Fibroblast of lung (primary cell): ENCODE measurements around the gene IL31RA. TPM values are rescaled to one million over a fixed set of nuclear protein-coding genes. Genes with fewer than 3 reads are reported as not detected.

Experiments
- DNase-seq, 2 donors: peaks; one replicate each; pipeline versions ENCODE4 v3.0.0 to v3.0.0-alpha.2; 2010; ENCODE audit warnings: low read depth in 2 of 2
- H2AFZ ChIP-seq: 2 replicates; pipeline ENCODE4 v1.5.1; 2012; ENCODE audit warnings: low read length, control low read depth, inconsistent platforms
- H3K27ac ChIP-seq: 2 replicates; pipeline ENCODE4 v1.5.1; 2011; ENCODE audit warnings: low read length, control low read depth; ENCODE audit not compliant: insufficient read depth
- H3K27me3 ChIP-seq: 2 replicates; pipeline ENCODE4 v1.5.1; 2011; ENCODE audit warnings: mild to moderate bottlenecking, low read length; ENCODE audit not compliant: control insufficient read depth, insufficient read depth
- H3K36me3 ChIP-seq: 2 replicates; pipeline ENCODE4 v1.5.1; 2011; ENCODE audit warnings: low read length; ENCODE audit not compliant: control insufficient read depth, insufficient read depth
- H3K4me1 ChIP-seq: 2 replicates; pipeline ENCODE4 v1.5.1; 2011; ENCODE audit warnings: low read length; ENCODE audit not compliant: control insufficient read depth, insufficient read depth; ENCODE audit errors: extremely low read depth
- H3K4me2 ChIP-seq: 2 replicates; pipeline ENCODE4 v1.5.1; 2011; ENCODE audit warnings: low read length, control low read depth; ENCODE audit not compliant: insufficient read depth; ENCODE audit errors: extremely low read depth
- H3K4me3 ChIP-seq, 4 experiments: fragments of 200-600 bp in 1 of 4; sonication (generic) in 1 of 4; replicated peaks in 1 of 4; 2 replicates each; pipeline ENCODE4 v1.5.1; 2011 to 2016; ENCODE audit warnings: low read length in 4 of 4, low read depth in 3 of 4, mild to moderate bottlenecking in 3 of 4, control low read depth in 2 of 4, inconsistent platforms in 1 of 4, mixed read lengths in 1 of 4; ENCODE audit not compliant: insufficient read depth in 1 of 4; ENCODE audit errors: control extremely low read depth in 1 of 4
- H3K79me2 ChIP-seq: 2 replicates; pipeline ENCODE4 v1.5.1; 2012; ENCODE audit warnings: mild to moderate bottlenecking, low read length, inconsistent platforms; ENCODE audit not compliant: control insufficient read depth, insufficient read depth
- H3K9ac ChIP-seq: 2 replicates; pipeline ENCODE4 v1.5.1; 2011; ENCODE audit warnings: mild to moderate bottlenecking, low read length, control low read depth; ENCODE audit not compliant: insufficient read depth
- H3K9me3 ChIP-seq: 2 replicates; pipeline ENCODE4 v1.5.1; 2012; ENCODE audit warnings: low read depth, low read length; ENCODE audit not compliant: control insufficient read depth, insufficient read depth
- H4K20me1 ChIP-seq: 2 replicates; pipeline ENCODE4 v1.5.1; 2011; ENCODE audit warnings: low read length; ENCODE audit not compliant: control insufficient read depth, insufficient read depth; ENCODE audit errors: extremely low read depth
- CTCF ChIP-seq, 2 donors: IDR thresholded peaks in 1 of 2; conservative IDR thresholded peaks in 1 of 2; 1 replicate in 1 of 2; 2 replicates in 1 of 2; pipeline ENCODE4 v1.5.1; 2011 to 2012; ENCODE audit warnings: low read length in 2 of 2, control low read depth in 1 of 2, inconsistent platforms in 1 of 2, low read depth in 1 of 2, mild to moderate bottlenecking in 1 of 2
- EZH2 ChIP-seq: IDR thresholded peaks from 2 replicates; pipeline ENCODE4 v1.5.1; 2012; ENCODE audit warnings: low read length, control low read depth, mild to moderate bottlenecking; ENCODE audit errors: missing control alignments
- polyA plus RNA-seq, 2 donors: library from polyadenylated mRNA; depleted of rRNA in 1 of 2; stranded (reverse) in 1 of 2; unstranded in 1 of 2; fragments of >200 nt; gene quantifications; 2 replicates each; pipeline ENCODE4 v1.2.1, GENCODE V29; 2011 to 2012; ENCODE audit warnings: missing spikeins in 1 of 2
- total RNA-seq: library from RNA; depleted of rRNA; stranded (reverse); fragments of >200 nt; gene quantifications from 2 replicates; pipeline ENCODE4 v1.2.1, GENCODE V29; 2014

IL31RA gene
- total and polyA plus RNA-seq, 2 donors (not counting 1 experiment from before 2014, with no cell fraction given) = 0.28 to 2.6 TPM

GRCh38 chr5:55860288-55860687 lies 9.1 kb downstream of the IL31RA start:
- H3K4me2 ChIP-seq = no peak overlapping the region
- TF ChIP-seq CTCF (conservative IDR thresholded peaks at IDR 0.05 in 1 of 2, IDR thresholded peaks at IDR 0.05 in 1 of 2; ENCODE audit: low read depth in 1 of 2, low read length in 2 of 2) (no peak), EZH2 (no peak)
- no peaks in the 10 kb centered on the region for H3K27me3 ChIP-seq
- no peaks in the 10 kb centered on the region for H3K36me3 ChIP-seq
- H3K9ac ChIP-seq = no peak overlapping the region
- no peaks in the 10 kb centered on the region for H4K20me1 ChIP-seq
- H3K9me3 ChIP-seq = no peaks in the 10 kb centered on the region
- H3K4me3 ChIP-seq = no peak overlapping the region
- H3K4me1 ChIP-seq = no peaks in the 10 kb centered on the region
- no peak overlapping the region for H2AFZ ChIP-seq
- H3K27ac ChIP-seq = no peak overlapping the region
- no peaks in the 10 kb centered on the region for H3K79me2 ChIP-seq
- DNase-seq = no peak

- TF ChIP-seq CTCF (conservative IDR thresholded peaks at IDR 0.05 in 1 of 2, IDR thresholded peaks at IDR 0.05 in 1 of 2; ENCODE audit: low read depth in 1 of 2, low read length in 2 of 2) (no peak), EZH2 (no peak)
- H3K27me3 ChIP-seq = no peaks in the 10 kb centered on the region
Measured at GRCh38 chr5:55860709-55861108, 9.6 kb downstream of the IL31RA start.

GRCh38 chr5:55864606-55865541 lies 13.7 kb downstream of the IL31RA start:
- H3K36me3 ChIP-seq = no peaks in the 10 kb centered on the region
- peaks cover 6% of the 10 kb centered on the region for H3K4me1 ChIP-seq
- H3K79me2 ChIP-seq = no peaks in the 10 kb centered on the region
- no peak overlapping the region for H3K27ac ChIP-seq
- H3K4me2 ChIP-seq = no peak overlapping the region
- DNase-seq = peak; percentile 9 to 32
- H3K9ac ChIP-seq = no peak overlapping the region
- no peaks in the 10 kb centered on the region for H3K9me3 ChIP-seq
- no peak for TF ChIP-seq EZH2
- TF ChIP-seq CTCF (conservative IDR thresholded peaks at IDR 0.05 in 1 of 2, IDR thresholded peaks at IDR 0.05 in 1 of 2; ENCODE audit: low read depth in 1 of 2, low read length in 2 of 2) = no peak
- no peak overlapping the region for H2AFZ ChIP-seq
- no peaks in the 10 kb centered on the region for H3K27me3 ChIP-seq
- no peak overlapping the region for H3K4me3 ChIP-seq
- H4K20me1 ChIP-seq = no peaks in the 10 kb centered on the region

More at GRCh38 chr5:55860709-55861108, 9.6 kb downstream of the IL31RA start:
- Histone ChIP-seq H3K27ac (no peak overlapping the region), H3K9ac (no peak overlapping the region), H3K4me1 (no peaks in the 10 kb centered on the region), H3K4me2 (no peak overlapping the region), H3K36me3 (no peaks in the 10 kb centered on the region), H3K9me3 (no peaks in the 10 kb centered on the region), H2AFZ (no peak overlapping the region), H4K20me1 (no peaks in the 10 kb centered on the region), H3K79me2 (no peaks in the 10 kb centered on the region), H3K4me3 (no peak overlapping the region)
- no peak for DNase-seq
